ENCODE results near the gene MAGOHB. TPM values are rescaled to one million over a fixed set of nuclear protein-coding genes. Genes with fewer than 3 reads are reported as not detected.

MAGOHB gene
- total and polyA plus RNA-seq, 10 of the 15 experiments (the other 5 are each of a cell fraction or from before 2014, with no cell fraction given) = 30.6 to 217 (median 55.2) TPM

GRCh38 chr12:10582704-10583103, 30.7 kb downstream of the MAGOHB start:
- intact Hi-C loops (cut with micrococcal nuclease; ENCODE audit: unreplicated experiment) (no loop called here), in situ Hi-C loops (cut with MboI) (no loop called here)
- no TSS peak for BruUV-seq (replicated peaks)
- H3K4me1 ChIP-seq (ENCODE audit: control insufficient read depth, insufficient read depth, low read length) = no peaks in the 10 kb centered on the region
- 97% methylated on average over 3 of the region's 3 CpGs for WGBS (ENCODE audit: insufficient coverage, insufficient replicate concordance, low lambda C conversion rate, missing lambda C conversion rate)
- no peaks in the 10 kb centered on the region for H4K20me1 ChIP-seq (ENCODE audit: control insufficient read depth, insufficient read depth)
- H3K27me3 ChIP-seq (replicated peaks in 1 of 2; ENCODE audit: control insufficient read depth in 2 of 2, insufficient read depth in 2 of 2, low read length in 1 of 2) = no peaks in the 10 kb centered on the region
- ChIA-PET SMC1A (ENCODE audit: uncharacterized antibody, unreplicated experiment) (no interaction called here), RAD21 (ENCODE audit: unreplicated experiment) (no interaction called here), POLR2A (no interaction called here), CTCF (interaction anchor here (1.5 kb wide), 1 partner anchor 8 kb away, joined by 3 read pairs; no protein-coding TSS in a partner anchor)
- no peak overlapping the region for H3K4me3 ChIP-seq
- H2AFZ ChIP-seq (ENCODE audit: control insufficient read depth, low read depth, low read length) = no peak overlapping the region
- FAIRE-seq (no peak), DNase-seq (ENCODE audit: low read depth, low spot score) (no peak), ATAC-seq (no peak)
- no peak overlapping the region for H3K9ac ChIP-seq (ENCODE audit: control insufficient read depth, insufficient read depth, low read length)
- H3K27ac ChIP-seq (ENCODE audit: control insufficient read depth, insufficient read depth) = no peak overlapping the region
- H3K4me2 ChIP-seq (ENCODE audit: control insufficient read depth, insufficient read depth) = no peak overlapping the region
- H3K79me2 ChIP-seq (ENCODE audit: control insufficient read depth, insufficient read depth, low read length) = no peaks in the 10 kb centered on the region
- no peaks in the 10 kb centered on the region; the same call in 2 of the 3 replicates for H3K9me3 ChIP-seq (replicated peaks; ENCODE audit: control insufficient read depth, insufficient read depth, low read length)
- no peaks in the 10 kb centered on the region; a peak in 1 of 4 replicates for H3K36me3 ChIP-seq (ENCODE audit: control insufficient read depth in 2 of 2, insufficient read depth in 2 of 2, low read length in 1 of 2)
- TF ChIP-seq NKRF (conservative IDR thresholded peaks at IDR 0.05) (no peak), NFXL1 (IDR thresholded peaks at IDR 0.05; ENCODE audit: borderline replicate concordance) (no peak), BCLAF1 (IDR thresholded peaks at IDR 0.05) (no peak), BRCA1 (IDR thresholded peaks at IDR 0.05; ENCODE audit: low read depth, low read length) (no peak), FOS (IDR thresholded peaks at IDR 0.05; ENCODE audit: borderline replicate concordance, extremely low read depth, insufficient read length) (no peak), ATF2 (IDR thresholded peaks at IDR 0.05; ENCODE audit: low read length) (no peak), SRF (IDR thresholded peaks at IDR 0.05; ENCODE audit: low read depth in 2 of 2, low read length in 2 of 2) (no peak), IRF4 (IDR thresholded peaks at IDR 0.05; ENCODE audit: low read depth, low read length) (no peak), RELA (IDR thresholded peaks at IDR 0.05; ENCODE audit: borderline replicate concordance, partially characterized antibody) (no peak), HDAC2 (IDR thresholded peaks at IDR 0.05) (no peak), NBN (IDR thresholded peaks at IDR 0.05) (no peak), ZNF592 (IDR thresholded peaks at IDR 0.05) (no peak), PML (IDR thresholded peaks at IDR 0.05; ENCODE audit: low read length) (no peak), HSF1 (IDR thresholded peaks at IDR 0.05; ENCODE audit: low read depth, low read length) (no peak)

Measured in GM12878 (cell line).